Endothelial cell of umbilical vein (primary cell): ENCODE measurements around the gene SLC30A1. TPM values are rescaled to one million over a fixed set of nuclear protein-coding genes. Genes with fewer than 3 reads are reported as not detected.

Experiments
- BruUV-seq: library from RNA; stranded (reverse); fragments of 400-500 nt; replicated peaks from 2 replicates; lab custom pipeline; 2021; lab: Mats Ljungman, UMichigan
- CTCF ChIA-PET: fragments of 300-600, 350-600 bp; sonication (Branson Sonifier 250); formaldehyde crosslinking; loops from one replicate; lab custom pipeline; 2021; ENCODE audit warnings: antibody characterized with exemption, inconsistent platforms; lab: Charles Lee
- POLR2A ChIA-PET: fragments of 300-600, 350-600 bp; sonication (Branson Sonifier 250); formaldehyde crosslinking; loops from one replicate; lab custom pipeline; 2021; ENCODE audit warnings: antibody characterized with exemption, inconsistent platforms; lab: Charles Lee
- DNase-seq: peaks from one replicate; pipeline ENCODE4 v3.0.0-alpha.2; 2011; ENCODE audit warnings: low read depth, low spot score
- FAIRE-seq: peaks from 2 replicates; lab custom pipeline; 2011; peaks lifted over from hg19 to GRCh38; lab: Jason Lieb, UNC
- H2AFZ ChIP-seq: 2 replicates; pipeline ENCODE4 v1.6.0; 2012; ENCODE audit warnings: low read depth, low read length, control low read depth, inconsistent platforms
- H3K27ac ChIP-seq: 2 replicates; pipeline ENCODE4 v1.5.1; 2011; ENCODE audit warnings: low read depth, mild to moderate bottlenecking, control low read depth, low read length, moderate library complexity; ENCODE audit not compliant: insufficient read depth
- H3K27me3 ChIP-seq, 2 experiments: 2 replicates each; pipeline versions ENCODE4 v1.6.0 to v1.6.1; 2011; ENCODE audit warnings: low read length in 2 of 2, mixed read lengths in 1 of 2; ENCODE audit not compliant: control insufficient read depth in 2 of 2, insufficient read depth in 2 of 2
- H3K36me3 ChIP-seq, 2 experiments: 2 replicates in 1 of 2; 3 replicates in 1 of 2; pipeline ENCODE4 v1.5.1; 2011; ENCODE audit warnings: low read length in 2 of 2, mild to moderate bottlenecking in 1 of 2, moderate library complexity in 1 of 2; ENCODE audit not compliant: control insufficient read depth in 2 of 2, insufficient read depth in 2 of 2; ENCODE audit errors: extremely low read depth in 1 of 2
- H3K4me1 ChIP-seq: 3 replicates; pipeline ENCODE4 v1.5.1; 2011; ENCODE audit warnings: mild to moderate bottlenecking, low read length; ENCODE audit not compliant: control insufficient read depth, insufficient read depth; ENCODE audit errors: extremely low read depth
- H3K4me2 ChIP-seq: 2 replicates; pipeline ENCODE4 v1.6.1; 2011; ENCODE audit warnings: low read length, control low read depth, mixed read lengths; ENCODE audit not compliant: insufficient read depth
- H3K4me3 ChIP-seq, 3 experiments: fragments of 200-600 bp in 1 of 3; sonication (generic), shearing (Covaris generic) in 1 of 3; replicated peaks in 1 of 3; 2 replicates each; pipeline ENCODE4 v1.5.1; 2011 to 2016; ENCODE audit warnings: control low read depth in 3 of 3, low read length in 3 of 3, mild to moderate bottlenecking in 2 of 3, inconsistent platforms in 1 of 3, low read depth in 1 of 3, moderate library complexity in 1 of 3; ENCODE audit not compliant: insufficient read depth in 1 of 3
- H3K79me2 ChIP-seq: 2 replicates; pipeline ENCODE4 v1.6.0; 2012; ENCODE audit warnings: low read length, inconsistent platforms; ENCODE audit not compliant: control insufficient read depth, insufficient read depth
- H3K9ac ChIP-seq: replicated peaks from 2 replicates; pipeline ENCODE3; 2011; ENCODE audit warnings: low read length, control low read depth; ENCODE audit not compliant: insufficient read depth; ENCODE audit errors: extremely low read depth
- H3K9me1 ChIP-seq: replicated peaks from 3 replicates; pipeline ENCODE4 v1.6.0; 2011; ENCODE audit warnings: mild to moderate bottlenecking, low read length; ENCODE audit not compliant: control insufficient read depth, insufficient read depth; ENCODE audit errors: extremely low read depth
- H3K9me3 ChIP-seq: replicated peaks from 2 replicates; pipeline ENCODE4 v1.5.1; 2012; ENCODE audit warnings: low read length, inconsistent platforms; ENCODE audit not compliant: control insufficient read depth, insufficient read depth
- H4K20me1 ChIP-seq: replicated peaks from 2 replicates; pipeline ENCODE3; 2011; ENCODE audit warnings: mild to moderate bottlenecking, low read length; ENCODE audit not compliant: control insufficient read depth, insufficient read depth; ENCODE audit errors: extremely low read depth
- CTCF ChIP-seq, 2 donors: IDR thresholded peaks; 1 replicate in 1 of 2; 2 replicates in 1 of 2; pipeline ENCODE4 v1.5.1; 2011; ENCODE audit warnings: low read length in 2 of 2, mild to moderate bottlenecking in 2 of 2, moderate library complexity in 2 of 2, control low read depth in 1 of 2, inconsistent platforms in 1 of 2, low read depth in 1 of 2; ENCODE audit not compliant: insufficient read depth in 1 of 2; ENCODE audit errors: extremely low read depth in 1 of 2
- EZH2 ChIP-seq: IDR thresholded peaks from 2 replicates; pipeline ENCODE4 v1.6.1; 2012; ENCODE audit warnings: borderline replicate concordance, low read depth, mild to moderate bottlenecking, moderate library complexity, low read length, inconsistent platforms; ENCODE audit not compliant: severe bottlenecking
- FOS ChIP-seq: IDR thresholded peaks from 2 replicates; pipeline ENCODE4 v1.6.1; 2011; ENCODE audit warnings: mild to moderate bottlenecking, low read length, moderate library complexity, borderline replicate concordance; ENCODE audit not compliant: insufficient read depth
- GATA2 ChIP-seq: IDR thresholded peaks from 2 replicates; pipeline ENCODE4 v1.7.0; 2011; ENCODE audit warnings: low read depth, mild to moderate bottlenecking, moderate library complexity, mixed read lengths, low read length; ENCODE audit not compliant: insufficient read length, insufficient read depth
- JUN ChIP-seq: IDR thresholded peaks from 2 replicates; pipeline ENCODE4 v1.6.1; 2011; ENCODE audit warnings: borderline replicate concordance, low read depth; ENCODE audit not compliant: insufficient read length, insufficient read depth
- MAX ChIP-seq: IDR thresholded peaks from 2 replicates; pipeline ENCODE4 v1.6.1; 2011; ENCODE audit not compliant: insufficient read depth, insufficient read length
- MYC ChIP-seq: IDR thresholded peaks from one replicate; pipeline ENCODE4 v1.6.1; 2011; ENCODE audit warnings: mild to moderate bottlenecking, low read depth, low read length
- POLR2A ChIP-seq: IDR thresholded peaks from 2 replicates; pipeline ENCODE4 v1.6.1; 2012; ENCODE audit warnings: low read depth, mild to moderate bottlenecking, control low read depth, low read length
- POLR2AphosphoS5 ChIP-seq: IDR thresholded peaks from 2 replicates; pipeline ENCODE4 v1.6.1; 2012; ENCODE audit warnings: low read depth, mild to moderate bottlenecking, control low read depth, low read length, moderate library complexity; ENCODE audit not compliant: insufficient read depth
- dilution Hi-C: fragments of 300-500 bp; cut with MboI; formaldehyde crosslinking; loops from one replicate; pipeline ENCODE4 v1.15.0; 2019; ENCODE audit warnings: low sequenced_read_pairs; ENCODE audit not compliant: extremely low pct_ligation_motif_present
- intact Hi-C: fragments of 100-400 bp; cut with micrococcal nuclease; formaldehyde crosslinking; loops from one replicate; pipeline ENCODE4 v1.10.0; 2022
- polyA plus RNA-seq, 4 experiments: library from polyadenylated mRNA; depleted of rRNA in 3 of 4; stranded (reverse) in 3 of 4; unstranded in 1 of 4; fragments of >200 nt; gene quantifications; 2 replicates each; pipeline versions ENCODE4 v1.2.1 to v1.2.3, GENCODE V29; 2011 to 2012; ENCODE audit warnings: missing spikeins in 1 of 4
- total RNA-seq: library from RNA; stranded (reverse); gene quantifications from 2 replicates; pipeline ENCODE4 v1.2.3, GENCODE V29; 2021

Gene SLC30A1
- total and polyA plus RNA-seq, 2 donors (not counting 3 experiments of a cell fraction or from before 2014, with no cell fraction given): 5.5 to 21.5 TPM

- H3K9me3 ChIP-seq: no peaks in the 10 kb centered on the region
- H4K20me1 ChIP-seq: no peaks in the 10 kb centered on the region
- no peak overlapping the region for H3K9ac ChIP-seq
- H2AFZ ChIP-seq: no peak overlapping the region
- TF ChIP-seq FOS (no peak), POLR2A (no peak), MAX (no peak), CTCF (IDR thresholded peaks at IDR 0.05; ENCODE audit: extremely low read depth in 1 of 2, insufficient read depth in 1 of 2, low read depth in 1 of 2, low read length in 2 of 2) (no peak), MYC (no peak), EZH2 (no peak), JUN (no peak), POLR2AphosphoS5 (no peak), GATA2 (no peak)
- no peak overlapping the region for H3K4me2 ChIP-seq
- intact Hi-C loops: no loop called here
- H3K27ac ChIP-seq: no peak overlapping the region
- no peaks in the 10 kb centered on the region for H3K9me1 ChIP-seq
- dilution Hi-C loops: no loop called here
- no peak for FAIRE-seq
- H3K27me3 ChIP-seq: no peaks in the 10 kb centered on the region
- no TSS peak for BruUV-seq
- POLR2A ChIA-PET: no interaction called here
- no peak for DNase-seq
- H3K79me2 ChIP-seq: no peaks in the 10 kb centered on the region
- H3K4me1 ChIP-seq: peaks cover 5% of the 10 kb centered on the region
- CTCF ChIA-PET: interaction anchor here (1.0 kb wide), 1 partner anchor 19 kb away, joined by 3 read pairs; no protein-coding TSS in a partner anchor
- H3K36me3 ChIP-seq: no peaks in the 10 kb centered on the region
- H3K4me3 ChIP-seq: no peak overlapping the region
Measured at GRCh38 chr1:211607754-211608473, 29.0 kb upstream of the SLC30A1 start.
